HG03520 (cell line): ENCODE measurements around the gene CPLX1.
"Not testable (repeated sequence)": the region's sequence is repeated elsewhere in the genome, so short reads cannot be mapped to it uniquely, and the experiment has no call there.

Source experiments
- ATAC-seq: cut with Tn5 transposase; IDR thresholded peaks from one replicate; pipeline ENCODE4 v1.9.1; 2021; ENCODE audit warnings: mild to moderate bottlenecking, moderate library complexity; ENCODE audit not compliant: unreplicated experiment

CPLX1 gene

DNA sequence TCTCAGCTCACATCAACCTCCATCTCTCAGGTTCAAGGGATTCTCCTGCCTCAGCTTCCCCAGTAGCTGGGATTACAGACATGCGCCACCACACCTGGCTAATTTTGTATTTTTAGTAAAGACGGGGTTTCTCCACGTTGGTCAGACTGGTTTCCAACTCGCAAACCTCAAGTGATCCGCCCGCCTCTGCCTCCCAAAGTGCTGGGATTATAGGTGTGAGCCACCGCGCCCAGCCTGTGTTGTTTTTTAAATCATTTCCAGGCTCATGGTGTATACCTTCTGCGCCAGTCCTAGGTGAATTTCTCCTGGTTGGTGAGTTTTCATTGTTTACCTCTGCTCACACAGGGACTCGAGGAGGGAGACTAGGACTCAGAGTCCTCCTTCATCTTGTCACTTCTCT is 45.7 kb downstream of the CPLX1 start:
- ATAC-seq, result not testable (repeated sequence)

DNA sequence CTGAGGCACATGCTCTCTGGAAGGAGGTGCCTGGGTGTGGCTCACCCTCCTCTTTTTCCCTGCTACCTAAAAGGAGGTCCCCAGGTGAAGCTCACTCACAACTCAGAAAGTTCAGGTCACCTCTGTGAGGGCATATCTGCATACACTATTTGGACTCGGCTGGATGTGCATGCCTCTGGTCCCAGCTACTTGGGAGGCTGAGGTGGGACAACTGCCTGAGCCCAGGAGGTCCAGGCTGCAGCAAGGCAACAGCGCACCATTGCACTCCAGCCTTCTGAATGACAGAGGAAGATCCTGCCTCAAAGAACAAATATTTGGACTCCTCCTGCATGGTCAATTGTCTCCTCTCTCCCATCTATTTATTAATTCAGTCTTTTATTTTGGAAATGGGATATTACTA is 46.4 kb downstream of the CPLX1 start:
- no peak for ATAC-seq

DNA sequence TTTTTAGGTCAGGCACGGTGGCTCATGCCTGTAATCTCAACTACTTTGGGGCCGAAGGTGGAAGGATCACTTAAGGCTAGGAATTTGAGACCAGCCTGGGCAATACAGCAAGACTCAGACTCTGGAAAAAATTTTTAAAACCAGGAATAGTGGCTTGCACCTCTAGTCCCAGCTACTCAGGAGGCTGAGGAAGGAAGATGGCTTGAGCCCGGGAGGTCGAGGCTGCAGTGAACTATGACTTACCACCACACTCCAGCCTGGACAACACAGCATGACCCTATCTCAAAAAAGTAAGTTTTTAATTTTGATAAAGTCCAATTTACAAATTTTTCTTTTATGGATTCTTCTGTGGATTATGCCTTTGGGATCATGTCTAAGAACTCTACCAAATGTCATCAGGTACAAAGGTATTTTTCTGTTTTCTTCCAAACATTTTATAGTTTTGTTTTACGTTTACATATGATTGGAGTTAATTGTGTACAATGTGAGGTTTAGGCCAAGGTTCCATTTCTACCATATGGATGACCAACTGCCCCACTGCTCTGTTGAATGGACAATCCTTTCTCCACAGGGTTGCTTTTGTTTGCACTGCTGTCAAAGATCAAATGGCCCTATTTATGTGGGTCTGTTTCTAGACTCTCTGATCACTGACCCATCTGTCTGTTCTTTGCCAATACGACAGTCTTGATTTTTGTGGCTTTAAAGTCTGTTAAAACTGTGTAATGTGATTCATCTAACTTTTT is 48.2 kb downstream of the CPLX1 start:
- ATAC-seq, result no peak

DNA sequence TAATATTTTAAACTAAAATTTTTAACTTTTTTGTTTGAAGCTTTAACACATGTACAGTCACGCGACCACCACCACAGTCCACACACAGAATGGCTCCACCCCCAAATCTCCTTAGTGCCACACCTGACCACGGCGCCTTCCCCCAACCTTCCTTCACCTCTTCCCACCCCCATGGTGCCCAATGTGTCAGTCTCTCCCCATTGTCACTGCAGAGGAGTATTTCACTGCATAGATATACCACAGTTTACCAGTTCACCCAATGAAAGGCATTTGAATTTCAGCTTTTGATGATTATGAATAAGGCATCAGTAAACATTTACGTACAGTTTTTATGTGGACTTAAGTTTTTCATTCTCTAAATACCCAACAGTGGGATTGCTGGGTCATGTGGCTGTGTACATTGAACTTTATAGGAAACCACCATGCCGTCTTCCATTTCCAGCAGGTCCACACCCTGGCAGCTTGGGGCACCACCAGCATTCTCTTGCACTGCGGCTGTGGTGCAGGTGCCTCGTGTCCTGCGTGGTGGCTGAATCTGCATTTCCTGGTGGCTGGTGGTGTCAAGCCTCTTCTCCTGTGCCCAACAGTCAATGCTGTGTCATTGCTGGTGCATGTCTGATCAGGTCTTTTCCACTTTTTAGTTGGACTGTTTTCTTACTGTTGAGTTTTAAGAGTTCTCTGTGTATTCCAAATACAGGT is 49.0 kb downstream of the CPLX1 start:
- no peak for ATAC-seq

DNA sequence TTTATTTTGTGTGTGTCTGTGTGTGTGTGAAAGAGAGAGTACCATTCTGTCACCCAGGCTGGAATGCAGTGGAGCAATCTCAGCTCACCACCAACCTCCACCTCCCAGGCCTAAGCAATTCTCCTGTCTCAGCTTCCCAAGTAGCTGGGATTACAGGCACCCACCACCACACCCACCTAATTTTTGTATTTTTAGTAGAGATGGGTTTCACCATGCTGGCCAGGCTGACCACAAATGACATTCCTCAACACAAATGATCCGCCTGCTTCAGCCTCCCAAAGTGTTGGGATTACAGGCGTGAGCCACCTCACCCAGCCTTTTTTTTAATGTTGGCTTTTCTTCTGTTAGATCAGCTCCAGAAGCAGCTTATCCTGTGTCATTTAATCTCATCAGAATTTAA is 50.4 kb downstream of the CPLX1 start:
- ATAC-seq, result not testable (repeated sequence)

DNA sequence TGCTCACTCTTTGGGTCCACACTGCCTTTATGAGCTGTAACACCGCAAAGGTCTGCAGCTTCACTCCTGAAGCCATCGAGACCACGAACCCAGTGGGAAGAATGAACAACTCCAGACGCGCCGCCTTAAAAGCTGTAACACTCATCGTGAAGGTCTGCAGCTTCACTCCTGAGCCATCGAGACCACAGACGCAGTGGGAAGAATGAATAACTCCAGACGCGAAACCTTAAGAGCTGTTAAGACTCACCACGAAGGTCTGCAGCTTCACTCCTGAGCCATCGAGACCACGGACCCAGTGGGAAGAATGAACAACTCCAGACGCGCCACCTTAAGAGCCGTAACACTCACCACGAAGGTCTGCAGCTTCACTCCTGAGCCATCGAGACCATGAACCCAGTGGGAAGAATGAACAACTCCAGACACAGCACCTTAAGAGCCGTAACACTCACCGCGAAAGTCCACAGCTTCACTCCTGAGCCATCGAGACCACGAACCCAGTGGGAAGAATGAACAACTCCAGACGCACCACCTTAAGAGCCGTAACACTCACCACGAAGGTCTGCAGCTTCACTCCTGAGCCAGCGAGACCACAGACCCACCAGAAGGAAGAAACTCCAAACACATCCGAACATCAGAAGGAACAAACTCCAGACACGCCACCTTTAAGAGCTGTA is 51.4 kb downstream of the CPLX1 start:
- not testable (repeated sequence) for ATAC-seq

DNA sequence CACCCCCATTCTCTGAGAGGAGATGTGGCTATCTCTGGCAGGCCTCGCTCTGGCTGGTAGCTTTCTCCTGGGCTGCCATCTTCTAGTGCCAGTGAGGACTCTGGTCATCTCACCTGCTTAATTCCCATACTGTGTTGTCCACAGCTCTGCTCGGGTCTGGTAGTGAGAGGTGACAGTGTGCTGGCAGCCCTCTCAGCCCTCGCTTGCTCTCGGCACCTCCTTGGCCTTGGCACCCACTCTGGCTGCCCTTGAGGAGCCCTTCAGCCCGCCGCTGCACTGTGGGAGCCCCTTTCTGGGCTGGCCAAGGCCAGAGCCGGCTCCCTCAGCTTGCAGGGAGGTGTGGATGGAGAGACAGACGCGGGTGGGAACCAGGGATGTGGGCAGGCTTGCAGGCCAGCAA is 52.7 kb downstream of the CPLX1 start:
- no peak for ATAC-seq

DNA sequence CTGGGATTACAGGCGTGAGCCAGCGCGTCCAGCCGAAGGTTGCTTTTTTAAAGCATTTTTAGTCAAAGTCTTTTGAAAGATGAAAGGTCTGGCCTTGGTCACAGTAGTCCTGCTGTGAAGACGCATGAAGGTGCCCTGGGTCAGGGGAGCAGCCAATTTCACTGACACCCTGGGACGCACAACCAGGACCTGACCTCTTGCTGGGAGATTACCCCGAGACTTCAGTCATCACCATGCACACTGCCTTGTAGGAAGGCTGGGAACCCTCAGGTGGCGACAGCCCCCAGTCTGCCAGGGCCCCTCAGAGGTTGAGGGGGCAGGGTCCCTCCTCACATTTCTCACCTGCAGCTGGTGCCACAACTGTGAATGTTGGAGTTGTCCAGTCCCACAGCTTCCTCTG is 53.2 kb downstream of the CPLX1 start:
- no peak for ATAC-seq

DNA sequence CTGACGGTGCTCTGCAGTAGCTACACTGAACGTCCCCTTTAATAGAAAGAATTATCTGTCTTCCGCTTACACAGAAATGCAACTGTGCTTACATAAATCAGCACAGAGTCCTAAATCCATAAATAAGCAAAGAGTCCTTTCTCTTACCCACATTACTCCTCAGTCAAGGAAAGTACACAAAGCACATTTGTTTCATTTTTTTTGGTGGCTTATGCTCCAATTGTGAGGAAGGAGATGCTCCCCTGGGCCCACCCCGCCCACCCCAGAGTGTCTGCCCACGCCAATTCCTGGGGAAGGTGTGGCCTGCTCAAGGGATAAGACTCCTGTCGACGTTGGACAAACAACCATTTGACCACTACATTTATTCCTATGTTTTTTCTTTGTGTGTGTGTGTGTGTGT is 53.8 kb downstream of the CPLX1 start:
- no peak for ATAC-seq

DNA sequence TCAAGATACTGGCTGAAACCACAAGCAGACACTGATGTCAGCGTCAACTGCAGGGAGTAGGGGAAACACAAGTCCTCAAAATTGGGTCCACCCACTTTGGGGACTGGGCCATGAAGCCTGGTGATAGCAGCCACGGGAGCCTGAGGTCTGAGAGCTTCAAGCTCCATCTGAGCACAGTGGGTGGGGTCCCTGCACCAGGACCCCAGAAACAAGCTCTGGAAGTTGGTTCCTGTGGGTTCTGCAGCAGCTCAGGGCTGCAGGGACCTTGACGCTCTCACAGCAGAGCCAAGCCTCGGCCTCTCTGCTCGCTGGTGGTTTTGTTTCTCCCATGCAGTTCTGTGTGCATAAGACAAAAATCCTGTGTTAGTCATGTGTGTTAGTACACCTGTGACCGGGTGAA is 54.5 kb downstream of the CPLX1 start:
- ATAC-seq, result no peak

DNA sequence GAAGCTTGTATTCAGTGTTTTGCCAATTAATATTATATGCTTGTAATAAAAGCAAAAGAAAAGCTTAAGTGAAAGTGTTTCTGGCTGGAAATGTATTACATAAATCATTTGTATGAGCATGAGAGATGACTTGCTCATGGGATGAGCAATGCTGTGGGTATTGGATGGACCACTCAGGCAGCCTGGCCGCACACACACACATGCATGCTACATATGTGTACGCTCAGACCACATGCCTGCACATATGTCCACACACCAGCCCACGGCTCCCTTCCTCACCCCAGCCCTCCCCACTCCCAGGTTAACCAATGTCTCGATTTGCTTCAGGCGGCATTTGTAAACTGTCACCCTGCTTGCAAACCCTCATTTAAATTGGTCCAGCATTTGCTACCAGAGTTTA is 55.9 kb downstream of the CPLX1 start:
- no peak for ATAC-seq

DNA sequence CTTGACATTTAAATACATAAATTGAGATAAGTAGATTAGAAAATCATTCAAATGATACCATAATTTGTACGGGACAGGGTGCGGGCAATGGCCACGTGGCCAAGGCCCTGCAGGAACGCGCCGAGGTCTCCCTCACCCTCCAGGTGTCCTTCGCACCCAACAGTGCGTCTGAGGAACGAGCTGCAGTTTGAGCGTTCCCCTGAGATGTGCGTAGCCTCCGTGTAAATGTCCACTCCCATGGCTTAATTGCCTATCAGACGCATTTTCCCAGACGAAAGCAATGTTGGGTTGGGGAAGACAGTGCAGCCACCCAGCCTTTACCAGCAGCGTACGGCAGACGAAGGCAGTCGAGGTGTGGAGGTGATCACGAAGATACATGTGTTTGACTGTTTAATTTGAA is 56.4 kb downstream of the CPLX1 start:
- no peak for ATAC-seq

DNA sequence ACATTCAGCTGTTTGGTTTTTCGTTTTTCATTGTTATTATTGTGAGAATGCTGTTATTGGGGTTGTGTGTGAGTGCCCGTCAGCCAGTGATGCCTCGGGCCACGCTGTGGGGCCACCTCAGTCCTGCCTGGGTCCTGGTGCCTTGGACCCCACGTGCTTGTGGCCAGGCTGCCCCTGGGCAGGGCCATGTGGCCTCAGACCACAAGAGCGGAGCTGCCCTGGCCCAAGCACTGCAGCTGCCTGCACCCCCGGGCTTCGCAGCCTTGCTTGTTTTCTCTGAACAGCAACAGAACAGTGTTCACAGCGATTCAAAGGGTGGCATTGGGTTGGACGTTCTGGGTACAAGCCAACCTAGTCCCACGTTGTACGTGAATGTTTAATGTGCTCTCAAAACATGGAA is 56.9 kb downstream of the CPLX1 start:
- no peak for ATAC-seq

DNA sequence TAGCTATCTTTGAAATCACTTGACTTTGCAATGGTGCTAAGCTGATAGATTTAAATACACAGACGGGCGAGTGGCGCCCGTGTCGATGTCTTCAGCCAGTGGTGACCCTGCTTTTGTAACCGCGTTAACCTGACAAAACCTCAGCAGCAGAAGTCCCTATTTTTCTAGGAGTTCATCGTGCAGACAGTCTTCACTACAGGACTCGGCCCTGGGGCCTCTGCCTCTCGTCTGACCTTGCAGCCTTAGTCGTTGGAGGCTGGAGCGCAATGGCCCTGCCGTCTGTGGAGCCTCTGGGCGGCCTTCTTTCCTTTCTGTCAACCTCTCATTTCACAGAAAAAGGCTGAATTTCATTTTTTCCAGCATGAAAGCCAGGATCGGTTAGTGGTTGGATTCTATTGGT is 57.9 kb downstream of the CPLX1 start:
- no peak for ATAC-seq

DNA sequence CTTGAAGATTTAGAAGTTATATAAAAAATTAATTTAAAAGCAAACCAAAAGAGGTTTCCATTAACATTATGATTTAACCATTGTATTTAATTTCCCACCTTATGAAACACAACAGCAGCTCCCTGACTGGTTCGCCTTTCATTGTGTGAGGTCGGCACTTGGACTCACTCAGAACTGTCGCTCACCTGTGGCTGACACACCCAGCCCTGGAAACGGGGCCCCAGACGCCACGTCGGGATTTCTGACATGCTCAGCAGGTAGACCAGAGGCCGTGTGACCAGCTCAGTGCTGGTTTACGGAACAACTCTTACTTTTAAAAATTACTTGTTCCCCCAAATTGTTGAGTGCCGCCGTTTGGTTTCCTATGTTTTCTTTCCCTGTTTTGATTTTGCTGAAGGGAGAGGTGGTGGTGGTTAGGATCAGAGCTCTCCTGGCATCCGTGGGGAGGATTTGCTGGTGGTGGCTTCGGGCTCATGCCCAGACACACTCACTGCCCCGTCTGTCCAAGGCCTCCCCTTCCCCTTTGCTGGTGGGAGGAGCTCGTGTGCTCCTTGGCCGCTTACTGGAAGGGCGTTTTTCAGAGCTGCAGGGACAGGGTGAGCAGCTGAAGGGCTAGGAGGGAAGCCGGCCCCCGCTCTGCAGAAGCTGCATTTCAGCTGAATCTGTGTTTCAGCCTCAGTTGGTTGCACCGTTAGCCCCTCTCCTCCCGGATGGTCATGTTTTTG is 59.2 kb downstream of the CPLX1 start:
- no peak for ATAC-seq

DNA sequence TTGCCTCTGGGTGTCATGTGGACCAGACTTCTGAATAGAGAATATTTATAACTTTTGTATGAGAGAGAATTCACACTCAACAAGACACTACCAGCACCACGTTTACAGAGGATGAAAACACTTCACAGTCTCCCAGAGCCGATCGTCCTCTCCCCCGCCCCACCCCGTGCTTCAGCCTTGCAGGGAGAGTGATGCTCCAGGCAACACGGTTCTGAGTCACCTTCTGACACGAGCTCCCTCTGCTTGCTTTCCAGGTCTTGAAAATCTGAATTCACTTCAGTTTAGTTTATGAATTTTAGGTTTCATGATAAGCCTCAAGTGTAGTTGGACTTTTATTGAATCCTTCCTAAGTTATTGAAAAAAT is 59.8 kb downstream of the CPLX1 start:
- ATAC-seq, result no peak

DNA sequence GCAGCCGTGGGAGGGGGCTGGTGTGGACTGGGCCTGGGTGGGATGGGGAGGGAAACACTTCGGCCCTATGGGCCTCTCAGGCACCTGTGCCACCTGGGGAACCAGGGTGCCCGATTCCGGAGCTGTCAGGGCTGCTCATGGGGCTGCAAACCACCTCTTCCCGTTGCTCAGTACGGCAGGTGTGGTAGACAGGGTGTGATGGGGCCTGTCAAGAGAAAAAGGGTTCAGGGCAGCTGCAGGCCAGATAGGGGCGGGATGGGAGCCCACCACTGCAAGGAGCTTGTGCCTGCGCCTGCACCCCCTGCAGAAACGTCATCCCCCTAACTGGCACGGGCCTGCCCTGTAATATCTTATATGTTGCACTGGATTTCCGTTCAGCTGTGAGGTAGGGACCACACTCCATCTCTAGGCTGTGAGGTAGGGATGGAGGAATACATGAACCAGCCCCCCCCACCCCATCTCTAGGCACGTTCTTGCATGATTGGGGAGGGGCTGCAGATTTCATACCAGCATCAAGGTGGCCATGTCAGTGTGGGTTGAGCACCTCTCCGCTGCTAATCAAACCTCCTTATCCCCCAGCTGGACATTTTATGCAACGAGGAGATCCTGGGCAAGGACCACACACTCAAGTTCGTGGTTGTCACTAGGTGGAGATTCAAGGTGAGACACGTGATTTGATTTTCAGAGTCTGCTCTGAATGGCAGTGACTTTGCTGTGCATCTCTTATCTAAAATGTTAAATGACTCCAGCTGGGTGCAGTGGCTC is 61.3 kb downstream of the CPLX1 start:
- ATAC-seq, result no peak

DNA sequence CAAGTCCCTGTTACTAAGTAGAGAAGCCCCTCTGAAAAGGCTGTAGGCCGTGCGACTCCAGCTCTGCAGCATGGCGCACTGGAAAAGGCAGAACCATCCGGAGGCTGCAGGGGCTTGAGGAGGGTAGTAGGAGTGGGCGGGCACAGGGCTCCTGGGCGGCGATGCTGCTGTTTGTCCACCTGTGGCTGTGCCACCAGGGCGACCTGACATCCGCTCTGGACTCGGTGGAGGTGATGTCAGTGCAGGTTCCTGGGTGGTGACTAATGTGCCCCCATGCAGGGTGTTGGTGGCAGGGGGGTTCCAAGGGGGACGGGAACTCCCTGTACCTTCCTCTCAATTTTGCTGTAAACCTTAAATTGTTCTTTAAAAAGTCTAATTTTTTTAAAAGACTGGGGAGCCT is 62.0 kb downstream of the CPLX1 start:
- ATAC-seq, result no peak

DNA sequence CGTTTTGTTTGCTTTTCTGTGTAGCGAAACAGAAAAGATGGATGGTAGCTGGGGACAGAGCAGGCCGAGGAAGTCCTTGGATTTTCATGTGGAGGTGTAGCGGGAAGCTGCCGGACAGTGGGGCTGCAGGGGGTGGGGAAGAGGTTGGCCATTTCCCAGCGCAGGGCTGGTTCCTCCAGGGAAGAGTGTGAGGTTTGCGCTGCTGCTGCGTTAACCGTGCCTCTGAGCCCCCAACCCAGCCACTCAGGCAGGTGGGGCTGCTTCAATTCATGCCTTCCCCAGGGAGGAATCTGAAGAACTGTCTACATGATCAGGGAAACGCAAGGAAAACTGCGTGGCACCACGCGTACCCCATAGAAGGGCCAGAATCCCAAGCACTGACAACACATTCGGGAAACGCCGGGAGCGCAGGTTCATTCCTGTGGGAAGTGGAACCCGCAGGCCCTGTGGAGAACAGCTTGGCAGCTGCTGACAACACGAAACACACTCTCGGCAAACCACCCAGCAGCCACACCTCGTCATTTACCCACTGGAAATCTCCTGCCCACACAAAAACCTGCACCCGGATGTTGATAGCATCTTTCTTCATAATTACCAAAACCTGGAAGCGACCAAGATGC is 62.6 kb downstream of the CPLX1 start:
- no peak for ATAC-seq
